ENCODE data around the gene CAPZA3. TPM values are rescaled to one million over a fixed set of nuclear protein-coding genes. Genes with fewer than 3 reads are reported as not detected.
"Not testable (repeated sequence)": the region's sequence is repeated elsewhere in the genome, so short reads cannot be mapped to it uniquely, and the experiment has no call there.

The CAPZA3 gene
- total RNA-seq, 2 donors from 2014 or later = not detected

DNA sequence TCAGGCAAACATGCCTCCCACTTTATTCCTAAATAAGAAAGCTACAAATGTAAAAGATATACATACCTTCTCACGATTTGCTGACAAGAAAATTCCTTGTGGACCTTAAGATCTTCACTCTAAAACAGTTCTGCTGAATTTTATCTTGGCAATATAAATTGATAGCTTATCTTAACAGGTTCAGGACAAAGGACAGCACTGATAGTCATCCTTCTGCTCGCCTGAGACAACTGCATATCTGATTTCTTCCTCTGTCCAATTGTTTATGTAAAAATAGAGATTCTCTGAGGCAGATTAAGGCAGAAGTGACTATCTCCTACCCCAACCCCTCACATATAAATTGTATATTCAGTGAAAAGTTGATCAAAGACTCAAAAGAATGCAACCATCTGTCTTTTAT is 44.9 kb downstream of the CAPZA3 start:
- TF ChIP-seq, protein P1, sequence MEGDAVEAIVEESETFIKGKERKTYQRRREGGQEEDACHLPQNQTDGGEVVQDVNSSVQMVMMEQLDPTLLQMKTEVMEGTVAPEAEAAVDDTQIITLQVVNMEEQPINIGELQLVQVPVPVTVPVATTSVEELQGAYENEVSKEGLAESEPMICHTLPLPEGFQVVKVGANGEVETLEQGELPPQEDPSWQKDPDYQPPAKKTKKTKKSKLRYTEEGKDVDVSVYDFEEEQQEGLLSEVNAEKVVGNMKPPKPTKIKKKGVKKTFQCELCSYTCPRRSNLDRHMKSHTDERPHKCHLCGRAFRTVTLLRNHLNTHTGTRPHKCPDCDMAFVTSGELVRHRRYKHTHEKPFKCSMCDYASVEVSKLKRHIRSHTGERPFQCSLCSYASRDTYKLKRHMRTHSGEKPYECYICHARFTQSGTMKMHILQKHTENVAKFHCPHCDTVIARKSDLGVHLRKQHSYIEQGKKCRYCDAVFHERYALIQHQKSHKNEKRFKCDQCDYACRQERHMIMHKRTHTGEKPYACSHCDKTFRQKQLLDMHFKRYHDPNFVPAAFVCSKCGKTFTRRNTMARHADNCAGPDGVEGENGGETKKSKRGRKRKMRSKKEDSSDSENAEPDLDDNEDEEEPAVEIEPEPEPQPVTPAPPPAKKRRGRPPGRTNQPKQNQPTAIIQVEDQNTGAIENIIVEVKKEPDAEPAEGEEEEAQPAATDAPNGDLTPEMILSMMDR (IDR thresholded peaks at IDR 0.05) = no peak
- no peak for ATAC-seq (ENCODE audit: insufficient number of reproducible peaks, low FRiP score, low read depth)

DNA sequence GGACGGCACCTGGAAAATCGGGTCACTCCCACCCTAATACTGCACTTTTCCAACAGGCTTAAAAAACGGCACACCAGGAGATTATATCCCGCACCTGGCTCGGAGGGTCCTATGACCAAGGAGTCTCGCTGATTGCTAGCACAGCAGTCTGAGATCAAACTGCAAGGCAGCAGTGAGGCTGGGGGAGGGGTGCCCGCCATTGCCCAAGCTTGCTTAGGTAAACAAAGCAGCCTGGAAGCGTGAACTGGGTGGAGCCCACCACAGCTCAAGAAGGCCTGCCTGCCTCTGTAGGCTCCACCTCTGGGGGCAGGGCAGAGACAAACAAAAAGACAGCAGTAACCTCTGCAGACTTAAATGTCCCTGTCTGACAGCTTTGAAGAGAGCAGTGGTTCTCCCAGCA is 47.5 kb downstream of the CAPZA3 start:
- DNase-seq (ENCODE audit: low spot score); H3K9me3 ChIP-seq; H3K27me3 ChIP-seq (replicated peaks; ENCODE audit: insufficient read depth); H3K4me1 ChIP-seq (ENCODE audit: control insufficient read depth in 1 of 2, low read depth in 2 of 2); H3K27ac ChIP-seq; ATAC-seq (ENCODE audit: insufficient number of reproducible peaks, low FRiP score, low read depth); H3K4me3 ChIP-seq; H3K36me3 ChIP-seq: not testable (repeated sequence)

More for the DNA sequence above, 44.9 kb downstream of the CAPZA3 start:
- DNase-seq (ENCODE audit: low spot score) = no peak
- Histone ChIP-seq H3K4me3 (no peak overlapping the region), H3K36me3 (no peaks in the 10 kb centered on the region), H3K27me3 (replicated peaks; ENCODE audit: insufficient read depth) (no peaks in the 10 kb centered on the region), H3K4me1 (ENCODE audit: control insufficient read depth in 1 of 2, low read depth in 2 of 2) (no peaks in the 10 kb centered on the region), H3K9me3 (no peaks in the 10 kb centered on the region), H3K27ac (no peak overlapping the region)

Other genes starting within 250 kb of the CAPZA3 start
- gene PLCZ1, start 107 bp upstream of the CAPZA3 start, total RNA-seq = not detected